GM20000 (cell line): ENCODE results near the gene SBK2.
A peak's percentile ranks its signal among the peaks of the same experiment; 100 is the strongest.
"Not testable (repeated sequence)": the region's sequence is repeated elsewhere in the genome, so short reads cannot be mapped to it uniquely, and the experiment has no call there.

Source experiments
- DNase-seq: peaks from one replicate; pipeline ENCODE4 v3.0.0; 2012; ENCODE audit warnings: low spot score
- CTCF ChIP-seq: IDR thresholded peaks from 2 replicates; pipeline ENCODE4 v1.5.1; 2012; ENCODE audit warnings: mild to moderate bottlenecking, control low read depth; ENCODE audit errors: extremely low read depth, missing control alignments

SBK2 gene

GRCh38 chr19:55500368-55500952 is 36.5 kb downstream of the SBK2 start:
- DNase-seq = no peak
- TF ChIP-seq CTCF = no peak

GRCh38 chr19:55498246-55498840 is 38.6 kb downstream of the SBK2 start:
- DNase-seq = no peak
- no peak for TF ChIP-seq CTCF

GRCh38 chr19:55497763-55498162 is 39.2 kb downstream of the SBK2 start:
- TF ChIP-seq CTCF = no peak

GRCh38 chr19:55496820-55497219 is 40.1 kb downstream of the SBK2 start:
- DNase-seq = not testable (repeated sequence)

More at GRCh38 chr19:55497763-55498162, 39.2 kb downstream of the SBK2 start:
- no peak for DNase-seq

GRCh38 chr19:55495646-55496349 is 41.1 kb downstream of the SBK2 start:
- DNase-seq = no peak
- no peak for TF ChIP-seq CTCF

GRCh38 chr19:55494172-55494761 is 42.7 kb downstream of the SBK2 start:
- no peak for TF ChIP-seq CTCF
- DNase-seq = peak; percentile 54

- no peak for TF ChIP-seq CTCF
- no peak for DNase-seq
These were observed 43.2 kb downstream of the SBK2 start for GRCh38 chr19:55493645-55494171.
